ENCODE results near the gene PCTP. TPM values are rescaled to one million over a fixed set of nuclear protein-coding genes. Genes with fewer than 3 reads are reported as not detected.
A peak's percentile ranks its signal among the peaks of the same experiment; 100 is the strongest.

PCTP gene
- total and polyA plus RNA-seq, 2 experiments from 2014 or later, result 22.7 to 35.4 TPM

- no peak overlapping the region for H2AFZ ChIP-seq
- no peaks in the 10 kb centered on the region for H3K9me2 ChIP-seq (replicated peaks; ENCODE audit: insufficient read depth)
- 51% methylated on average over 2 of the region's 2 CpGs for WGBS (ENCODE audit: low lambda C conversion rate, missing lambda C conversion rate)
Measured at GRCh38 chr17:55825213-55825612, 74.4 kb downstream of the PCTP start.

More at GRCh38 chr17:55825213-55825612, 74.4 kb downstream of the PCTP start:
- DNase-seq (ENCODE audit: low spot score), result no peak
- no peaks in the 10 kb centered on the region for H3K9me3 ChIP-seq (ENCODE audit: low read depth)
- H3K4me1 ChIP-seq (ENCODE audit: insufficient read depth), result no peaks in the 10 kb centered on the region
- no peak overlapping the region for H3K4me3 ChIP-seq
- no peaks in the 10 kb centered on the region for H3K27me3 ChIP-seq
- no peak overlapping the region for H3K4me2 ChIP-seq
- H4K20me1 ChIP-seq (ENCODE audit: insufficient read depth, poor library complexity, severe bottlenecking), result no peaks in the 10 kb centered on the region
- no peaks in the 10 kb centered on the region for H3K36me3 ChIP-seq (replicated peaks; ENCODE audit: insufficient read depth, low read depth)
- H3K79me2 ChIP-seq, result no peaks in the 10 kb centered on the region
- H3K27ac ChIP-seq, result no peak overlapping the region
- TF ChIP-seq CTCF (IDR thresholded peaks at IDR 0.05; ENCODE audit: poor library complexity), result peak; percentile 38
- no peak for TF ChIP-seq EZH2 (IDR thresholded peaks at IDR 0.05; ENCODE audit: borderline replicate concordance)

Other genes starting within 250 kb of the PCTP start
- gene SMIM36, start 239.6 kb upstream of the PCTP start, total RNA-seq, result not detected in 2 replicates
- not detected in 2 replicates for gene SMIM36, start 239.6 kb upstream of the PCTP start, polyA plus RNA-seq
- gene TMEM100, start 28.2 kb upstream of the PCTP start, total RNA-seq, result 15.3 and 18.5 TPM in 2 replicates
- gene TMEM100, start 28.2 kb upstream of the PCTP start, polyA plus RNA-seq, result 5.8 and 9.3 TPM in 2 replicates